H1 (cell line): Measurements from ENCODE around the gene SMTNL1. TPM values are rescaled to one million over a fixed set of nuclear protein-coding genes. Genes with fewer than 3 reads are reported as not detected.
A peak's percentile ranks its signal among the peaks of the same experiment; 100 is the strongest.

ENCODE experiments used
- CTCF ChIA-PET: fragments of 300-600 bp; sonication (Branson Sonifier 250); formaldehyde crosslinking; loops from one replicate; lab custom pipeline; 2021; ENCODE audit not compliant: partially characterized antibody; lab: Charles Lee
- POLR2A ChIA-PET: fragments of 300-600 bp; sonication (Branson Sonifier 250); formaldehyde crosslinking; loops from one replicate; lab custom pipeline; 2021; ENCODE audit warnings: inconsistent platforms; ENCODE audit not compliant: partially characterized antibody; lab: Charles Lee
- DNase-seq, 2 experiments: peaks; one replicate each; pipeline versions ENCODE4 v3.0.0 to v3.0.0-alpha.2; 2010 to 2022; ENCODE audit warnings: low spot score in 2 of 2, low read depth in 1 of 2, mixed read lengths in 1 of 2
- FAIRE-seq: peaks from 2 replicates; lab custom pipeline; 2011; peaks lifted over from hg19 to GRCh38; lab: Jason Lieb, UNC
- H2AFZ ChIP-seq: 2 replicates; pipeline ENCODE4 v1.8.1; 2012; ENCODE audit warnings: low read length, inconsistent platforms
- H2AK5ac ChIP-seq: 2 replicates; pipeline ENCODE4 v1.6.1; 2013; ENCODE audit warnings: low read depth, low read length
- H2BK120ac ChIP-seq: replicated peaks from 2 replicates; pipeline ENCODE3; 2013; ENCODE audit warnings: low read depth, low read length, inconsistent platforms
- H2BK12ac ChIP-seq: 2 replicates; pipeline ENCODE4 v1.6.1; 2013; ENCODE audit warnings: low read depth, low read length
- H2BK15ac ChIP-seq: 2 replicates; pipeline ENCODE4 v1.6.1; 2013; ENCODE audit warnings: low read length
- H2BK20ac ChIP-seq: 2 replicates; pipeline ENCODE4 v1.6.1; 2013; ENCODE audit warnings: low read length
- H2BK5ac ChIP-seq: 2 replicates; pipeline ENCODE4 v1.6.1; 2013; ENCODE audit warnings: low read depth, low read length
- H3K14ac ChIP-seq: 2 replicates; pipeline ENCODE4 v1.6.1; 2013; ENCODE audit warnings: inconsistent platforms; ENCODE audit not compliant: insufficient read length
- H3K18ac ChIP-seq: 2 replicates; pipeline ENCODE4 v1.6.1; 2013; ENCODE audit warnings: low read length; ENCODE audit errors: extremely low read depth
- H3K23ac ChIP-seq: 2 replicates; pipeline ENCODE4 v1.6.1; 2013; ENCODE audit warnings: inconsistent platforms; ENCODE audit not compliant: insufficient read length
- H3K23me2 ChIP-seq: 2 replicates; pipeline ENCODE4 v1.6.1; 2013; ENCODE audit warnings: low read depth, low read length
- H3K27ac ChIP-seq: 2 replicates; pipeline ENCODE4 v1.6.1; 2011; ENCODE audit warnings: low read depth, low read length, inconsistent platforms
- H3K27me3 ChIP-seq, 4 experiments: replicated peaks in 1 of 4; 1 replicate in 1 of 4; 2 replicates in 3 of 4; pipeline versions ENCODE4 v1.6.1 to v1.8.1; 2011 to 2013; ENCODE audit warnings: low read length in 3 of 4, mild to moderate bottlenecking in 3 of 4, inconsistent platforms in 2 of 4, mixed read lengths in 2 of 4, moderate library complexity in 1 of 4; ENCODE audit not compliant: control insufficient read depth in 3 of 4, insufficient read depth in 3 of 4; ENCODE audit errors: extremely low read depth in 1 of 4
- H3K36me3 ChIP-seq, 4 experiments: 2 replicates each; pipeline versions ENCODE4 v1.6.1 to v1.8.1; 2011 to 2013; ENCODE audit warnings: mild to moderate bottlenecking in 4 of 4, low read length in 3 of 4, moderate library complexity in 2 of 4, control low read depth in 1 of 4, inconsistent platforms in 1 of 4; ENCODE audit not compliant: insufficient read depth in 4 of 4, control insufficient read depth in 2 of 4
- H3K4ac ChIP-seq: replicated peaks from 2 replicates; pipeline ENCODE3; 2013; ENCODE audit warnings: low read length, low read depth, mixed read lengths, inconsistent platforms; ENCODE audit not compliant: insufficient read length
- H3K4me1 ChIP-seq, 4 experiments: replicated peaks in 1 of 4; 1 replicate in 1 of 4; 2 replicates in 3 of 4; pipeline versions ENCODE4 v1.6.1 to v1.8.1; 2011 to 2013; ENCODE audit warnings: low read length in 3 of 4, inconsistent platforms in 2 of 4, mixed read lengths in 1 of 4; ENCODE audit not compliant: insufficient read depth in 4 of 4, control insufficient read depth in 3 of 4
- H3K4me2 ChIP-seq, 2 experiments: 2 replicates each; pipeline versions ENCODE4 v1.6.1 to v1.8.1; 2011 to 2013; ENCODE audit warnings: low read depth in 2 of 2, low read length in 2 of 2, control low read depth in 1 of 2, inconsistent platforms in 1 of 2, mild to moderate bottlenecking in 1 of 2; ENCODE audit not compliant: insufficient read depth in 1 of 2
- H3K4me3 ChIP-seq, 4 experiments: fragments of 200-600, 300-600 bp in 1 of 4; sonication (generic), shearing (Covaris generic), sonication (Bioruptor Twin) in 1 of 4; 2 replicates each; pipeline versions ENCODE4 v1.5.1 to v1.8.1; 2011 to 2016; ENCODE audit warnings: low read length in 4 of 4, low read depth in 3 of 4, control low read depth in 2 of 4, inconsistent platforms in 2 of 4, mild to moderate bottlenecking in 2 of 4, mixed read lengths in 1 of 4, moderate library complexity in 1 of 4; ENCODE audit not compliant: insufficient read depth in 2 of 4; ENCODE audit errors: extremely low read depth in 1 of 4
- H3K56ac ChIP-seq: replicated peaks from 2 replicates; pipeline ENCODE3; 2013; ENCODE audit warnings: low read depth, mild to moderate bottlenecking, mixed read lengths, low read length, inconsistent platforms; ENCODE audit not compliant: insufficient read length
- H3K79me1 ChIP-seq: 2 replicates; pipeline ENCODE4 v1.6.1; 2013; ENCODE audit warnings: low read depth, low read length, control low read depth
- H3K79me2 ChIP-seq, 2 experiments: 2 replicates each; pipeline versions ENCODE4 v1.6.1 to v1.8.1; 2012 to 2013; ENCODE audit warnings: low read length in 2 of 2, mild to moderate bottlenecking in 2 of 2, inconsistent platforms in 1 of 2; ENCODE audit not compliant: insufficient read depth in 2 of 2, control insufficient read depth in 1 of 2
- H3K9ac ChIP-seq, 4 experiments: replicated peaks in 1 of 4; 1 replicate in 1 of 4; 2 replicates in 3 of 4; pipeline versions ENCODE4 v1.6.1 to v1.8.1; 2011 to 2013; ENCODE audit warnings: low read depth in 3 of 4, low read length in 3 of 4, control low read depth in 2 of 4, mild to moderate bottlenecking in 2 of 4, moderate library complexity in 2 of 4, inconsistent platforms in 1 of 4; ENCODE audit errors: extremely low read depth in 1 of 4
- H3K9me3 ChIP-seq, 2 experiments: 2 replicates each; pipeline versions ENCODE4 v1.6.1 to v1.8.1; 2012 to 2013; ENCODE audit warnings: mild to moderate bottlenecking in 2 of 2, moderate library complexity in 2 of 2, control low read depth in 1 of 2, inconsistent platforms in 1 of 2, low read depth in 1 of 2, low read length in 1 of 2, mixed read lengths in 1 of 2; ENCODE audit not compliant: insufficient read depth in 2 of 2
- H4K20me1 ChIP-seq, 2 experiments: replicated peaks in 1 of 2; 2 replicates each; pipeline versions ENCODE3 to v1.8.1; 2011 to 2013; ENCODE audit warnings: inconsistent platforms in 2 of 2, low read length in 2 of 2, mild to moderate bottlenecking in 1 of 2; ENCODE audit not compliant: insufficient read depth in 2 of 2, control insufficient read depth in 1 of 2
- H4K5ac ChIP-seq: 2 replicates; pipeline ENCODE4 v1.6.1; 2013; ENCODE audit warnings: low read length, low read depth, mixed read lengths, inconsistent platforms; ENCODE audit not compliant: insufficient read length
- H4K8ac ChIP-seq: 2 replicates; pipeline ENCODE4 v1.8.0; 2013; ENCODE audit warnings: mild to moderate bottlenecking, moderate library complexity, low read length, inconsistent platforms; ENCODE audit not compliant: insufficient read depth; ENCODE audit errors: extremely low read depth
- H4K91ac ChIP-seq: replicated peaks from 2 replicates; pipeline ENCODE3; 2013; ENCODE audit warnings: low read length, mixed read lengths, inconsistent platforms; ENCODE audit not compliant: insufficient read length
- E2F6 ChIP-seq: IDR thresholded peaks from 2 replicates; pipeline ENCODE4 v1.6.1; 2012; ENCODE audit warnings: inconsistent platforms
- HDAC2 ChIP-seq, 2 experiments: fragments of 300-600 bp in 1 of 2; sonication (generic) in 1 of 2; IDR thresholded peaks; 2 replicates each; pipeline ENCODE4 v1.6.1; 2011 to 2012; ENCODE audit warnings: low read depth in 2 of 2, low read length in 2 of 2, mild to moderate bottlenecking in 2 of 2, moderate library complexity in 2 of 2, borderline replicate concordance in 1 of 2, inconsistent platforms in 1 of 2
- MAX ChIP-seq: IDR thresholded peaks from 2 replicates; pipeline ENCODE4 v1.6.1; 2012; ENCODE audit warnings: inconsistent platforms
- SAP30 ChIP-seq: fragments of 300-600 bp; sonication (generic); IDR thresholded peaks from 2 replicates; pipeline ENCODE4 v1.7.1; 2012; ENCODE audit warnings: low read length, moderate library complexity, mild to moderate bottlenecking, inconsistent platforms; ENCODE audit not compliant: insufficient read depth, insufficient replicate concordance
- SIN3A ChIP-seq, 2 experiments: IDR thresholded peaks in 1 of 2; conservative IDR thresholded peaks in 1 of 2; 2 replicates each; pipeline ENCODE4 v1.6.1; 2011 to 2012; ENCODE audit warnings: low read length in 2 of 2, improper control_type of control experiment in 1 of 2, low read depth in 1 of 2, mild to moderate bottlenecking in 1 of 2
- SUZ12 ChIP-seq: fragments of 200-600 bp; sonication (generic); IDR thresholded peaks from 2 replicates; pipeline ENCODE4 v1.6.1; 2012; ENCODE audit warnings: mild to moderate bottlenecking, inconsistent platforms, low read length, moderate library complexity, mixed read lengths
- WGBS, 2 experiments: shearing (Covaris generic) in 1 of 2; methylation state at CpG; one replicate each; pipeline versions ENCODE4 v1.1.6 to v1.1.7; 2013 to 2015; ENCODE audit warnings: low lambda C conversion rate in 2 of 2, mixed read lengths in 2 of 2, inconsistent platforms in 1 of 2, low coverage in 1 of 2, missing lambda C conversion rate in 1 of 2; ENCODE audit not compliant: insufficient replicate concordance in 2 of 2, insufficient coverage in 1 of 2, insufficient read length in 1 of 2; ENCODE audit errors: extremely low coverage in 1 of 2, missing lambda C conversion rate in 1 of 2; 5-methylcytosine and 5-hydroxymethylcytosine counted together
- polyA plus RNA-seq, 7 experiments: library from polyadenylated mRNA; depleted of rRNA in 3 of 7; stranded (reverse) in 5 of 7; unstranded in 2 of 7; fragments of >200 nt in 5 of 7; fragments of 200-250 nt in 2 of 7; gene quantifications; 1 replicate in 5 of 7; 2 replicates in 1 of 7; 4 replicates in 1 of 7; pipeline versions ENCODE4 v1.2.1 to v1.2.3, GENCODE V29; 2011 to 2013; ENCODE audit warnings: missing spikeins in 2 of 7, mixed read lengths in 2 of 7
- total RNA-seq: library from RNA; stranded (reverse); fragmentation: NEBNext Ultra II Directional; extraction: Animal tissue kit (Norgen Biotek cat#: 25700); gene quantifications from 2 replicates; pipeline ENCODE4 v1.2.1, GENCODE V29; 2021

The SMTNL1 gene
- total and polyA plus RNA-seq, 2 of the 8 experiments (the other 6 are each of a cell fraction or from before 2014, with no cell fraction given): 0.18 TPM; not detected in 1

- Histone ChIP-seq H2BK12ac (peak within 1 kb of the TSS; percentile 39; the same call in 1 of the 2 replicates), H3K4me1 (peaks cover 3 to 10% (median 5%) of the 10 kb centered on the region in 4 experiments), H2BK120ac (peak within 1 kb of the TSS; percentile 13), H3K23ac (no peak within 1 kb of the TSS), H3K79me1 (0 out of 2 replicates have a peak, but pooled peaks cover 2% of the 10 kb centered on the region), H3K9ac (peak within 1 kb of the TSS; percentile 0 to 56 (median 50); a peak in 6 of 7 replicates), H3K36me3 (no peaks in the 10 kb centered on the region), H3K23me2 (peaks cover 19% of the 10 kb centered on the region; the same call in 1 of the 2 replicates), H3K4me2 (peak within 1 kb of the TSS; percentile 56 to 95), H3K9me3 (no peaks in the 10 kb centered on the region), H3K14ac (no peak within 1 kb of the TSS), H3K27ac (no peak within 1 kb of the TSS), H3K56ac (peak within 1 kb of the TSS; percentile 46), H4K5ac (no peak within 1 kb of the TSS), H3K79me2 (peaks cover 0 to 17% of the 10 kb centered on the region in 2 experiments; a peak in 3 of 4 replicates), H2BK20ac (no peak within 1 kb of the TSS), H3K18ac (peak within 1 kb of the TSS; percentile 87), H2BK5ac (no peak within 1 kb of the TSS; the same call in 1 of the 2 replicates), H2AK5ac (no peak within 1 kb of the TSS), H3K4ac (peak within 1 kb of the TSS; percentile 23), H3K4me3 (peak within 1 kb of the TSS; percentile 49 to 76 (median 68)), H2BK15ac (no peak within 1 kb of the TSS), H4K8ac (peak within 1 kb of the TSS; percentile 91; the same call in 1 of the 2 replicates), H3K27me3 (peaks cover 0 to 21% (median 10%) of the 10 kb centered on the region in 4 experiments; a peak in 4 of 7 replicates), H4K91ac (peak within 1 kb of the TSS; percentile 60), H2AFZ (peak within 1 kb of the TSS; percentile 48; the same call in 1 of the 2 replicates), H4K20me1 (peaks cover 2 to 3% of the 10 kb centered on the region in 2 experiments)
- DNase-seq: peak in 1 of 2 experiments; percentile 66
- 1% methylated on average over 65 of the region's 66 CpGs; no CpG with 5 or more reads in 1 of the 2 experiments for WGBS, 2 experiments
- POLR2A ChIA-PET: interaction anchor here (0.8 to 8.4 kb wide), 20 partner anchors 10 to 192 kb away, joined by 3 to 110 read pairs (median 15); partner anchors contain the start of genes RTN4RL2, SMTNL1, TIMM10 and YPEL4
- CTCF ChIA-PET: interaction anchor here (0.6 to 25.4 kb wide), 10 partner anchors 12 to 151 kb away, joined by 3 to 1146 read pairs (median 4); partner anchors contain the start of genes RTN4RL2 and TIMM10
- FAIRE-seq: no peak
- 0 out of 2 replicates have a peak, but pooled peaks have one; percentile 23 for TF ChIP-seq E2F6
- TF ChIP-seq MAX: peak; percentile 46; the same call in 1 of the 2 replicates
- peak; percentile 74 for TF ChIP-seq SAP30
- TF ChIP-seq SUZ12: peak; percentile 49
- TF ChIP-seq SIN3A (conservative IDR thresholded peaks at IDR 0.05 in 1 of 2, IDR thresholded peaks at IDR 0.05 in 1 of 2; ENCODE audit: low read depth in 1 of 2, low read length in 2 of 2): peak in 1 of 2 experiments; percentile 81; a peak in 1 of 4 replicates
- TF ChIP-seq HDAC2 (IDR thresholded peaks at IDR 0.05; ENCODE audit: borderline replicate concordance in 1 of 2, low read depth in 2 of 2, low read length in 2 of 2): no peak
These were observed 21.9 kb upstream of the SMTNL1 start, which contains the start of gene SLC43A1 for GRCh38 chr11:57515332-57516060. Gene SLC43A1, minus strand, starts transcription at chr11:57515702. Its CDS starts 1,591 bp downstream, at chr11:57514111.
